CD4-positive, CD25-positive, alpha-beta regulatory T cell (primary cell): ENCODE data around the gene DPYD. TPM values are rescaled to one million over a fixed set of nuclear protein-coding genes. Genes with fewer than 3 reads are reported as not detected.

Experiments used
- ATAC-seq, 2 donors: fragments of 150-1000 bp; cut with Tn5 transposase; one replicate each; pipeline ENCODE4 v1.10.0; 2021; ENCODE audit warnings: low read depth in 2 of 2, moderate number of reproducible peaks in 2 of 2, moderate library complexity in 1 of 2
- DNase-seq, 3 donors: peaks; one replicate each; pipeline versions ENCODE4 v3.0.0 to v3.0.0-alpha.2; 2012 to 2022; ENCODE audit warnings: mixed read lengths in 1 of 3
- H3K27ac ChIP-seq: one replicate; pipeline ENCODE4 v1.7.0; 2013; ENCODE audit warnings: mild to moderate bottlenecking, low read length; ENCODE audit not compliant: insufficient read depth, poor library complexity, severe bottlenecking
- H3K27me3 ChIP-seq: one replicate; pipeline ENCODE4 v1.7.0; 2013; ENCODE audit warnings: low read length; ENCODE audit not compliant: control insufficient read depth, insufficient read depth
- H3K36me3 ChIP-seq: one replicate; pipeline ENCODE4 v1.7.0; 2013; ENCODE audit warnings: mild to moderate bottlenecking, low read length, moderate library complexity; ENCODE audit not compliant: control insufficient read depth, insufficient read depth
- H3K4me1 ChIP-seq: 2 replicates; pipeline ENCODE4 v1.7.0; 2013; ENCODE audit warnings: mild to moderate bottlenecking, low read length; ENCODE audit not compliant: insufficient read depth, control insufficient read depth, poor library complexity, severe bottlenecking
- H3K4me3 ChIP-seq: one replicate; pipeline ENCODE4 v1.7.0; 2013; ENCODE audit warnings: low read depth, mild to moderate bottlenecking, low read length, moderate library complexity
- H3K9me3 ChIP-seq, 2 experiments: 1 replicate in 1 of 2; 2 replicates in 1 of 2; pipeline ENCODE4 v1.7.0; 2013; ENCODE audit warnings: low read length in 2 of 2, mild to moderate bottlenecking in 1 of 2, moderate library complexity in 1 of 2; ENCODE audit not compliant: control insufficient read depth in 2 of 2
- H3K27ac Mint-ChIP-seq, 3 donors: one replicate each; pipeline ENCODE4 v1.8.0; 2020 to 2022; ENCODE audit warnings: mild to moderate bottlenecking in 3 of 3, mixed read lengths in 3 of 3, moderate library complexity in 2 of 3
- H3K27me3 Mint-ChIP-seq: one replicate; pipeline ENCODE4 v1.8.0; 2022; ENCODE audit warnings: mild to moderate bottlenecking, mixed read lengths
- H3K36me3 Mint-ChIP-seq: one replicate; pipeline ENCODE4 v1.8.0; 2020; ENCODE audit warnings: mixed read lengths
- H3K4me1 Mint-ChIP-seq, 4 donors: one replicate each; pipeline ENCODE4 v1.8.0; 2020 to 2022; ENCODE audit warnings: mixed read lengths in 4 of 4, mild to moderate bottlenecking in 1 of 4
- H3K4me3 Mint-ChIP-seq, 4 donors: one replicate each; pipeline ENCODE4 v1.8.0; 2020 to 2022; ENCODE audit warnings: mild to moderate bottlenecking in 4 of 4, mixed read lengths in 4 of 4, moderate library complexity in 3 of 4
- H3K9me3 Mint-ChIP-seq, 7 donors: one replicate each; pipeline ENCODE4 v1.8.0; 2020 to 2022; ENCODE audit warnings: mixed read lengths in 7 of 7, mild to moderate bottlenecking in 3 of 7, moderate library complexity in 2 of 7
- polyA plus RNA-seq, 4 donors: library from polyadenylated mRNA; unstranded; fragments of 300-500 nt; fragmentation: Illumina TruSeq; gene quantifications; one replicate each; pipeline ENCODE4 v1.2.3, GENCODE V29; 2021
- total RNA-seq: library from RNA; stranded (reverse); gene quantifications from one replicate; pipeline ENCODE4 v1.2.3, GENCODE V29; 2022

The DPYD gene
- total and polyA plus RNA-seq, 5 donors from 2014 or later = 47.6 to 87.3 (median 55.2) TPM

GRCh38 chr1:97849345-97850340 lies 71.2 kb downstream of the DPYD start:
- peak in 1 of 3 donors; percentile 19 for DNase-seq
- no peaks in the 10 kb centered on the region for H3K4me1 ChIP-seq
- peaks cover 8% of the 10 kb centered on the region for H3K36me3 ChIP-seq
- Mint-ChIP-seq H3K9me3 (peaks cover 0 to under 1% (median 0%) of the 10 kb centered on the region in 7 donors), H3K4me1 (peaks cover 23 to 35% (median 32%) of the 10 kb centered on the region in 4 donors), H3K4me3 (no peak overlapping the region), H3K27ac (peak overlapping the region in 1 of 3 donors; percentile 1), H3K27me3 (no peaks in the 10 kb centered on the region), H3K36me3 (peaks cover 10% of the 10 kb centered on the region)
- H3K9me3 ChIP-seq = no peaks in the 10 kb centered on the region
- no peak overlapping the region for H3K27ac ChIP-seq
- ATAC-seq = peak in 1 of 2 donors; percentile 43
- no peaks in the 10 kb centered on the region for H3K27me3 ChIP-seq
- H3K4me3 ChIP-seq = no peak overlapping the region

- Histone ChIP-seq H3K9me3 (no peaks in the 10 kb centered on the region), H3K36me3 (peaks cover 8% of the 10 kb centered on the region), H3K4me3 (no peak overlapping the region), H3K4me1 (no peaks in the 10 kb centered on the region), H3K27ac (no peak overlapping the region), H3K27me3 (no peaks in the 10 kb centered on the region)
- Mint-ChIP-seq H3K4me3 (no peak overlapping the region), H3K36me3 (peaks cover 7% of the 10 kb centered on the region), H3K9me3 (no peaks in the 10 kb centered on the region), H3K27ac (no peak overlapping the region), H3K4me1 (peaks cover 9 to 30% (median 15%) of the 10 kb centered on the region in 4 donors), H3K27me3 (no peaks in the 10 kb centered on the region)
- ATAC-seq (no peak), DNase-seq (no peak)
These were observed 75.0 kb downstream of the DPYD start for GRCh38 chr1:97845805-97846204.

GRCh38 chr1:97844552-97845089 lies 76.2 kb downstream of the DPYD start:
- Mint-ChIP-seq H3K27me3 (no peaks in the 10 kb centered on the region), H3K4me3 (no peak overlapping the region), H3K9me3 (no peaks in the 10 kb centered on the region), H3K4me1 (peaks cover 0 to 20% (median 8%) of the 10 kb centered on the region in 4 donors), H3K27ac (no peak overlapping the region), H3K36me3 (peaks cover 7% of the 10 kb centered on the region)
- Histone ChIP-seq H3K4me1 (no peaks in the 10 kb centered on the region), H3K9me3 (no peaks in the 10 kb centered on the region), H3K27ac (no peak overlapping the region), H3K27me3 (no peaks in the 10 kb centered on the region), H3K36me3 (peaks cover 8% of the 10 kb centered on the region), H3K4me3 (no peak overlapping the region)
- ATAC-seq = no peak
- no peak for DNase-seq

- peaks cover 0 to 20% (median 9%) of the 10 kb centered on the region in 4 donors for H3K4me1 Mint-ChIP-seq
- no peaks in the 10 kb centered on the region for H3K9me3 Mint-ChIP-seq
- no peak for ATAC-seq
These were observed 79.5 kb downstream of the DPYD start for GRCh38 chr1:97841338-97841737.

GRCh38 chr1:97837161-97837560 lies 83.7 kb downstream of the DPYD start:
- H3K4me1 Mint-ChIP-seq = peaks cover 9 to 30% (median 12%) of the 10 kb centered on the region in 4 donors
- Histone ChIP-seq H3K27ac (no peak overlapping the region), H3K4me1 (no peaks in the 10 kb centered on the region), H3K27me3 (no peaks in the 10 kb centered on the region), H3K4me3 (no peak overlapping the region), H3K36me3 (no peaks in the 10 kb centered on the region), H3K9me3 (no peaks in the 10 kb centered on the region)
- no peak overlapping the region for H3K4me3 Mint-ChIP-seq
- H3K27me3 Mint-ChIP-seq = no peaks in the 10 kb centered on the region
- H3K36me3 Mint-ChIP-seq = peaks cover 9% of the 10 kb centered on the region
- ATAC-seq (no peak), DNase-seq (no peak)
- H3K27ac Mint-ChIP-seq = no peak overlapping the region
- H3K9me3 Mint-ChIP-seq = no peaks in the 10 kb centered on the region

More at GRCh38 chr1:97841338-97841737, 79.5 kb downstream of the DPYD start:
- no peaks in the 10 kb centered on the region for H3K27me3 ChIP-seq
- no peak for DNase-seq
- H3K27ac Mint-ChIP-seq = no peak overlapping the region
- peaks cover 12% of the 10 kb centered on the region for H3K36me3 Mint-ChIP-seq
- no peaks in the 10 kb centered on the region for H3K4me1 ChIP-seq
- H3K36me3 ChIP-seq = peaks cover 8% of the 10 kb centered on the region
- no peaks in the 10 kb centered on the region for H3K27me3 Mint-ChIP-seq
- H3K4me3 Mint-ChIP-seq = no peak overlapping the region
- H3K27ac ChIP-seq = no peak overlapping the region
- no peak overlapping the region for H3K4me3 ChIP-seq
- no peaks in the 10 kb centered on the region for H3K9me3 ChIP-seq

- DNase-seq (no peak), ATAC-seq (no peak)
- Mint-ChIP-seq H3K4me3 (no peak overlapping the region), H3K9me3 (no peaks in the 10 kb centered on the region), H3K36me3 (peaks cover 12% of the 10 kb centered on the region), H3K27me3 (no peaks in the 10 kb centered on the region), H3K27ac (no peak overlapping the region), H3K4me1 (peaks cover 9 to 26% (median 16%) of the 10 kb centered on the region in 4 donors)
- no peaks in the 10 kb centered on the region for H3K36me3 ChIP-seq
- H3K9me3 ChIP-seq = no peaks in the 10 kb centered on the region
- no peaks in the 10 kb centered on the region for H3K4me1 ChIP-seq
- no peaks in the 10 kb centered on the region for H3K27me3 ChIP-seq
- no peak overlapping the region for H3K27ac ChIP-seq
- H3K4me3 ChIP-seq = no peak overlapping the region
These were observed 85.9 kb downstream of the DPYD start for GRCh38 chr1:97834899-97835298.

GRCh38 chr1:97833881-97834280 lies 87.0 kb downstream of the DPYD start:
- Mint-ChIP-seq H3K9me3 (no peaks in the 10 kb centered on the region), H3K27me3 (no peaks in the 10 kb centered on the region), H3K4me1 (peaks cover 9 to 23% (median 13%) of the 10 kb centered on the region in 4 donors), H3K4me3 (no peak overlapping the region), H3K27ac (no peak overlapping the region), H3K36me3 (peaks cover 7% of the 10 kb centered on the region)
- H3K4me1 ChIP-seq = no peaks in the 10 kb centered on the region
- no peaks in the 10 kb centered on the region for H3K9me3 ChIP-seq
- no peaks in the 10 kb centered on the region for H3K27me3 ChIP-seq
- H3K36me3 ChIP-seq = no peaks in the 10 kb centered on the region
- H3K27ac ChIP-seq = no peak overlapping the region
- ATAC-seq (no peak), DNase-seq (no peak)
- H3K4me3 ChIP-seq = no peak overlapping the region
